K562 (cell line): ENCODE measurements around the gene IGSF3. TPM values are rescaled to one million over a fixed set of nuclear protein-coding genes. Genes with fewer than 3 reads are reported as not detected.

Experiments used
- ATAC-seq: fragments of 200-7000 bp; cut with Tn5 transposase; 3 replicates; pipeline ENCODE4 v1.9.1; 2020; ENCODE audit warnings: moderate library complexity
- BruUV-seq: library from RNA; stranded (reverse); fragments of 400-500 nt; replicated peaks from 2 replicates; lab custom pipeline; 2021; lab: Mats Ljungman, UMichigan
- CTCF ChIA-PET: fragments of 300-600 bp; formaldehyde crosslinking; extraction: SDS; loops from one replicate; lab custom pipeline; 2021; ENCODE audit warnings: low intra/inter-chr PET ratio; lab: Yijun Ruan, JAX
- POLR2A ChIA-PET: fragments of 300-600, 350-650 bp; sonication (Branson Sonifier 250); formaldehyde crosslinking; extraction: SDS; loops from one replicate; lab custom pipeline; 2021; ENCODE audit warnings: antibody characterized with exemption, inconsistent platforms; lab: Yijun Ruan, JAX
- DNase-seq, 4 experiments: peaks; one replicate each; pipeline versions ENCODE4 v3.0.0 to v3.0.0-alpha.2; 2011 to 2018; ENCODE audit warnings: low spot score in 3 of 4, mixed read lengths in 3 of 4; ENCODE audit errors: extremely low read depth in 1 of 4
- FAIRE-seq: peaks from 2 replicates; lab custom pipeline; 2011; peaks lifted over from hg19 to GRCh38; lab: Jason Lieb, UNC
- H2AFZ ChIP-seq: 2 replicates; pipeline ENCODE4 v1.6.0; 2011; ENCODE audit warnings: low read depth, low read length, control low read depth, inconsistent platforms
- H3K27ac ChIP-seq: fragments of 200-600 bp; 3 replicates; pipeline ENCODE4 v1.8.0; 2011; ENCODE audit warnings: low read depth, mild to moderate bottlenecking, control low read depth, inconsistent platforms, low read length, moderate library complexity, mixed read lengths; ENCODE audit errors: extremely low read depth
- H3K27me3 ChIP-seq, 2 experiments: fragments of 300-600 bp in 1 of 2; 2 replicates in 1 of 2; 3 replicates in 1 of 2; pipeline versions ENCODE4 v1.6.0 to v1.8.0; 2011; ENCODE audit warnings: inconsistent platforms in 2 of 2, low read length in 2 of 2, mild to moderate bottlenecking in 1 of 2, mixed read lengths in 1 of 2, moderate library complexity in 1 of 2; ENCODE audit not compliant: control insufficient read depth in 2 of 2, insufficient read depth in 2 of 2
- H3K36me3 ChIP-seq: fragments of 300-600 bp; 3 replicates; pipeline ENCODE4 v1.8.0; 2011; ENCODE audit warnings: mild to moderate bottlenecking, low read length, inconsistent platforms; ENCODE audit not compliant: control insufficient read depth, insufficient read depth
- H3K4me1 ChIP-seq, 2 experiments: fragments of 200-600 bp in 1 of 2; replicated peaks in 1 of 2; 2 replicates in 1 of 2; 3 replicates in 1 of 2; pipeline versions ENCODE4 v1.5.1 to v1.8.0; 2011; ENCODE audit warnings: inconsistent platforms in 2 of 2, low read length in 2 of 2, mild to moderate bottlenecking in 1 of 2, mixed read lengths in 1 of 2, moderate library complexity in 1 of 2; ENCODE audit not compliant: control insufficient read depth in 2 of 2, insufficient read depth in 2 of 2
- H3K4me2 ChIP-seq: 2 replicates; pipeline ENCODE4 v1.6.1; 2011; ENCODE audit warnings: low read length, control low read depth, inconsistent platforms, mixed read lengths; ENCODE audit not compliant: insufficient read depth
- H3K4me3 ChIP-seq: fragments of 200-600 bp; sonication (generic), shearing (Covaris generic); 2 replicates; pipeline ENCODE4 v1.5.1; 2016; ENCODE audit warnings: control low read depth, inconsistent platforms
- H3K79me2 ChIP-seq: fragments of 200-600 bp; 3 replicates; pipeline ENCODE4 v1.8.0; 2011; ENCODE audit warnings: low read length, inconsistent platforms; ENCODE audit not compliant: control insufficient read depth, insufficient read depth
- H3K9ac ChIP-seq, 2 experiments: 2 replicates each; pipeline versions ENCODE4 v1.6.0 to v1.6.1; 2011; ENCODE audit warnings: low read depth in 2 of 2, low read length in 2 of 2, control low read depth in 1 of 2, inconsistent platforms in 1 of 2, mild to moderate bottlenecking in 1 of 2, mixed read lengths in 1 of 2; ENCODE audit not compliant: insufficient read depth in 1 of 2
- H3K9me1 ChIP-seq: one replicate; pipeline ENCODE4 v1.6.0; 2011; ENCODE audit warnings: inconsistent platforms, mild to moderate bottlenecking, low read length, moderate library complexity; ENCODE audit not compliant: control insufficient read depth, insufficient read depth
- H3K9me3 ChIP-seq: replicated peaks from 2 replicates; pipeline ENCODE4 v1.5.1; 2011; ENCODE audit warnings: low read depth, low read length, inconsistent platforms; ENCODE audit not compliant: control insufficient read depth, insufficient read depth
- H4K20me1 ChIP-seq: replicated peaks from 2 replicates; pipeline ENCODE4 v1.6.1; 2011; ENCODE audit warnings: low read length, inconsistent platforms, mixed read lengths; ENCODE audit not compliant: control insufficient read depth, insufficient read depth
- ATF4 ChIP-seq: fragments of 450-650 bp; formaldehyde crosslinking; IDR thresholded peaks from 2 replicates; pipeline ENCODE4 v1.4.0; 2022; ENCODE audit warnings: mild to moderate bottlenecking, moderate library complexity
- BRF2 ChIP-seq: IDR thresholded peaks from 3 replicates; pipeline ENCODE4 v1.6.1; 2011; ENCODE audit warnings: borderline replicate concordance, mild to moderate bottlenecking; ENCODE audit not compliant: insufficient read length, insufficient read depth
- HMG20A ChIP-seq: fragments of 450-650 bp; formaldehyde crosslinking; conservative IDR thresholded peaks from 2 replicates; pipeline ENCODE4 v1.4.0; 2020; ENCODE audit warnings: mild to moderate bottlenecking, mixed read lengths
- HNRNPUL1 ChIP-seq: fragments of 200-400 bp; formaldehyde crosslinking; IDR thresholded peaks from 2 replicates; pipeline ENCODE4 v1.6.1; 2017; ENCODE audit warnings: low read length
- L3MBTL2 ChIP-seq: fragments of 450-650 bp; IDR thresholded peaks from 2 replicates; pipeline ENCODE4 v1.6.1; 2016; ENCODE audit warnings: mild to moderate bottlenecking, moderate library complexity
- LCOR ChIP-seq: sonication (generic); formaldehyde crosslinking; IDR thresholded peaks from 2 replicates; pipeline ENCODE4 v1.8.0; 2022; ENCODE audit warnings: mild to moderate bottlenecking, missing genetic modification reagents
- MBD1 ChIP-seq: fragments of 250-450 bp; sonication (Bioruptor Pico); IDR thresholded peaks from 2 replicates; pipeline ENCODE4 v1.8.0; 2022; ENCODE audit warnings: inconsistent platforms
- NBN ChIP-seq: fragments of 450-650 bp; IDR thresholded peaks from 2 replicates; pipeline ENCODE4 v1.6.1; 2016; ENCODE audit warnings: low read depth, mild to moderate bottlenecking
- PCBP1 ChIP-seq: fragments of 200-400 bp; formaldehyde crosslinking; IDR thresholded peaks from 2 replicates; pipeline ENCODE4 v1.6.1; 2018; ENCODE audit warnings: mild to moderate bottlenecking, low read depth, low read length; ENCODE audit not compliant: poor library complexity, severe bottlenecking
- POLR2AphosphoS5 ChIP-seq: IDR thresholded peaks from 2 replicates; pipeline ENCODE4 v1.6.1; 2011; ENCODE audit warnings: mild to moderate bottlenecking, low read depth, low read length, moderate library complexity; ENCODE audit not compliant: control insufficient read depth, insufficient read depth
- RHOXF2B ChIP-seq: fragments of 250-450 bp; sonication (Bioruptor Pico); conservative IDR thresholded peaks from 2 replicates; pipeline ENCODE4 v1.5.1; 2021
- SMARCC2 ChIP-seq: fragments of 450-650 bp; IDR thresholded peaks from 2 replicates; pipeline ENCODE4 v1.6.1; 2017; ENCODE audit warnings: antibody characterized with exemption, moderate library complexity, mild to moderate bottlenecking, low read depth
- TBL1XR1 ChIP-seq, 2 experiments: IDR thresholded peaks; 2 replicates each; pipeline ENCODE4 v1.6.1; 2012; ENCODE audit warnings: improper control_type of control experiment in 2 of 2, low read length in 2 of 2, mild to moderate bottlenecking in 1 of 2
- TCF15 ChIP-seq: fragments of 250-450 bp; sonication (Bioruptor Pico); IDR thresholded peaks from 2 replicates; pipeline ENCODE4 v1.8.0; 2022; ENCODE audit warnings: moderate library complexity, mild to moderate bottlenecking, inconsistent platforms
- TSC22D4 ChIP-seq: fragments of 450-650 bp; IDR thresholded peaks from 2 replicates; pipeline ENCODE4 v1.6.1; 2016; ENCODE audit warnings: missing genetic modification characterization, missing biosample characterization, control low read depth
- WHSC1 ChIP-seq: IDR thresholded peaks from one replicate; pipeline ENCODE4 v1.6.1; 2012; ENCODE audit warnings: low read length, control low read depth, inconsistent platforms
- ZNF717 ChIP-seq: fragments of 250-450 bp; sonication (Bioruptor Pico); IDR thresholded peaks from 2 replicates; pipeline ENCODE4 v1.5.0; 2021
- WGBS: fragments of 100-300 bp; shearing (Covaris generic); methylation state at CpG from one replicate; pipeline ENCODE4 v1.1.6; 2016; ENCODE audit warnings: low coverage, mixed read lengths; ENCODE audit not compliant: insufficient coverage; ENCODE audit errors: missing lambda C conversion rate; 5-methylcytosine and 5-hydroxymethylcytosine counted together
- in situ Hi-C: fragments of 300-500 bp; cut with MboI; formaldehyde crosslinking; loops from 4 replicates; pipeline ENCODE4 v1.15.0; 2018; ENCODE audit warnings: inconsistent platforms, mixed read lengths
- intact Hi-C: fragments of 100-400 bp; cut with micrococcal nuclease; formaldehyde crosslinking; loops from 2 replicates; pipeline ENCODE4 v1.14.2; 2022
- polyA plus RNA-seq, 8 experiments: library from polyadenylated mRNA; depleted of rRNA in 4 of 8; stranded (reverse) in 5 of 8; unstranded in 3 of 8; fragments of >200 nt; fragmentation: Nextera tagmentation in 2 of 8; fragmentation: Illumina TruSeq in 1 of 8; extraction: Ambion mirVana in 2 of 8; extraction: Trizol in 1 of 8; gene quantifications; 2 replicates each; pipeline versions ENCODE4 v1.2.1 to v1.2.3, GENCODE V29; 2011 to 2014; ENCODE audit warnings: inconsistent platforms in 1 of 8, missing spikeins in 1 of 8
- total RNA-seq, 7 experiments: library from RNA; depleted of rRNA in 6 of 7; stranded (reverse); fragments of >200 nt in 6 of 7; fragmentation: Illumina TruSeq in 2 of 7; extraction: Trizol in 2 of 7; gene quantifications; 2 replicates each; pipeline versions ENCODE4 v1.2.1 to v1.2.3, GENCODE V29; 2011 to 2021; ENCODE audit warnings: low replicate concordance in 1 of 7

IGSF3 gene
- total and polyA plus RNA-seq, 9 of the 15 experiments (the other 6 are each of a cell fraction or from before 2014, with no cell fraction given) = 1.1 to 15.0 (median 8.3) TPM

GRCh38 chr1:116570358-116571214, 96.9 kb downstream of the IGSF3 start, which contains the start of gene CD58:
Gene CD58, minus strand, starts transcription at chr1:116571026. Its CDS starts 54 bp downstream, at chr1:116570972.
- intact Hi-C loops = loop anchor here (1.0 to 10.0 kb wide), 3 partner anchors 66 to 554 kb away; partner anchors contain the start of gene TRIM45
- CTCF ChIA-PET = interaction anchor here (0.7 to 0.9 kb wide), 3 partner anchors 14 to 485 kb away, joined by 3 to 4 read pairs (median 3); no protein-coding TSS in a partner anchor
- Histone ChIP-seq H3K27me3 (no peaks in the 10 kb centered on the region), H3K4me3 (peak within 1 kb of the TSS; percentile 82), H4K20me1 (peaks cover 18% of the 10 kb centered on the region; the same call in 1 of the 2 replicates), H3K9me3 (no peaks in the 10 kb centered on the region), H2AFZ (peak within 1 kb of the TSS; percentile 92), H3K4me1 (peaks cover 45 to 54% of the 10 kb centered on the region in 2 experiments), H3K36me3 (peaks cover 7% of the 10 kb centered on the region; the same call in 2 of the 3 replicates), H3K79me2 (peaks cover 53% of the 10 kb centered on the region), H3K27ac (peak within 1 kb of the TSS; percentile 88), H3K9ac (peak within 1 kb of the TSS; percentile 93 to 97), H3K9me1 (no peaks in the 10 kb centered on the region), H3K4me2 (peak within 1 kb of the TSS; percentile 92)
- under 1% methylated on average over 71 of the region's 90 CpGs for WGBS
- ATAC-seq = peak; percentile 91
- peak; percentile 95 to 97 (median 95) for DNase-seq
- no peak for FAIRE-seq
- BruUV-seq = no TSS peak
- POLR2A ChIA-PET = interaction anchor here (0.6 to 1.0 kb wide), 6 partner anchors 11 to 1104 kb away, joined by 3 to 5 read pairs (median 3); no protein-coding TSS in a partner anchor
- in situ Hi-C loops = no loop called here
- TF ChIP-seq TBL1XR1 (IDR thresholded peaks at IDR 0.05; ENCODE audit: low read length in 2 of 2) = no peak; a peak in 1 of 4 replicates
- TF ChIP-seq BRF2 = no peak
- TF ChIP-seq HMG20A (CRISPR knock-in tag) = no peak
- peak; percentile 97 for TF ChIP-seq L3MBTL2
- TF ChIP-seq MBD1 = no peak
- no peak for TF ChIP-seq WHSC1
- TF ChIP-seq LCOR (CRISPR knock-in tag) = no peak
- no peak for TF ChIP-seq ZNF717 (CRISPR knock-in tag)
- TF ChIP-seq POLR2AphosphoS5 = peak; percentile 80
- no peak for TF ChIP-seq HNRNPUL1
- no peak for TF ChIP-seq RHOXF2B (CRISPR knock-in tag)
- TF ChIP-seq TCF15 (CRISPR knock-in tag) = no peak
- no peak; the same call in 1 of the 2 replicates for TF ChIP-seq SMARCC2
- TF ChIP-seq TSC22D4 (tag) = no peak
- TF ChIP-seq ATF4 = 0 out of 2 replicates have a peak, but pooled peaks have one; percentile 21
- TF ChIP-seq NBN = 0 out of 2 replicates have a peak, but pooled peaks have one; percentile 11
- peak; percentile 44 for TF ChIP-seq PCBP1
